Measurements from ENCODE around the gene ICA1. TPM values are rescaled to one million over a fixed set of nuclear protein-coding genes. Genes with fewer than 3 reads are reported as not detected.

Gene ICA1
- total RNA-seq, 1 donor from 2014 or later = 4.3 TPM

- DNase-seq (ENCODE audit: low spot score) = no peak
Observed at GRCh38 chr7:8228068-8228467, 33.9 kb downstream of the ICA1 start.

GRCh38 chr7:8227261-8227660 lies 34.7 kb downstream of the ICA1 start:
- DNase-seq (ENCODE audit: low spot score) = no peak

GRCh38 chr7:8226501-8226900 lies 35.5 kb downstream of the ICA1 start:
- DNase-seq (ENCODE audit: low spot score) = no peak

- DNase-seq (ENCODE audit: low spot score) = no peak
Observed at GRCh38 chr7:8221567-8221966, 40.4 kb downstream of the ICA1 start.

GRCh38 chr7:8221101-8221495 lies 40.9 kb downstream of the ICA1 start:
- DNase-seq (ENCODE audit: low spot score) = no peak

- DNase-seq (ENCODE audit: low spot score) = no peak
Observed at GRCh38 chr7:8220376-8221100, 41.4 kb downstream of the ICA1 start.

- DNase-seq (ENCODE audit: low spot score) = peak; percentile 67
Observed at GRCh38 chr7:8217200-8218068, 44.5 kb downstream of the ICA1 start.

GRCh38 chr7:8216334-8216690 lies 45.7 kb downstream of the ICA1 start:
- DNase-seq (ENCODE audit: low spot score) = no peak

GRCh38 chr7:8215648-8216333 lies 46.2 kb downstream of the ICA1 start:
- DNase-seq (ENCODE audit: low spot score) = no peak

GRCh38 chr7:8214244-8214824 lies 47.6 kb downstream of the ICA1 start:
- peak; percentile 75 for DNase-seq (ENCODE audit: low spot score)

GRCh38 chr7:8213381-8213780 lies 48.6 kb downstream of the ICA1 start:
- no peak for DNase-seq (ENCODE audit: low spot score)

- DNase-seq (ENCODE audit: low spot score) = no peak
Observed at GRCh38 chr7:8212638-8213037, 49.3 kb downstream of the ICA1 start.

- no peak for DNase-seq (ENCODE audit: low spot score)
Observed at GRCh38 chr7:8211725-8212096, 50.3 kb downstream of the ICA1 start.

GRCh38 chr7:8210845-8211724 lies 50.9 kb downstream of the ICA1 start:
- no peak for DNase-seq (ENCODE audit: low spot score)

- no peak for DNase-seq (ENCODE audit: low spot score)
Observed at GRCh38 chr7:8209353-8209752, 52.6 kb downstream of the ICA1 start.

GRCh38 chr7:8208816-8209215 lies 53.2 kb downstream of the ICA1 start:
- DNase-seq (ENCODE audit: low spot score) = no peak

GRCh38 chr7:8206956-8207355 lies 55.0 kb downstream of the ICA1 start:
- no peak for DNase-seq (ENCODE audit: low spot score)

- DNase-seq (ENCODE audit: low spot score) = peak; percentile 57
Observed at GRCh38 chr7:8205537-8205936, 56.4 kb downstream of the ICA1 start.

GRCh38 chr7:8205031-8205387 lies 57.0 kb downstream of the ICA1 start:
- peak; percentile 52 for DNase-seq (ENCODE audit: low spot score)

- no peak for DNase-seq (ENCODE audit: low spot score)
Observed at GRCh38 chr7:8204339-8205030, 57.5 kb downstream of the ICA1 start.

Data from umbilical cord (tissue), 2 donors.